ENCODE data around the gene FBN1.

- no peak for TF ChIP-seq CTCF (IDR thresholded peaks at IDR 0.05)
- no peak for TF ChIP-seq POLR2AphosphoS5 (IDR thresholded peaks at IDR 0.05; ENCODE audit: insufficient read depth in 1 of 2, low read depth in 1 of 2)
These were observed 189.4 kb downstream of the FBN1 start for GRCh38 chr15:48456134-48456533.

Measured in vagina (tissue), 2 donors.